ENCODE data around the gene HSPB6. TPM values are rescaled to one million over a fixed set of nuclear protein-coding genes. Genes with fewer than 3 reads are reported as not detected.

HSPB6 gene
- polyA plus RNA-seq, 1 of the 3 experiments (the other 2 are of a cell fraction) = 0.43 TPM

DNA sequence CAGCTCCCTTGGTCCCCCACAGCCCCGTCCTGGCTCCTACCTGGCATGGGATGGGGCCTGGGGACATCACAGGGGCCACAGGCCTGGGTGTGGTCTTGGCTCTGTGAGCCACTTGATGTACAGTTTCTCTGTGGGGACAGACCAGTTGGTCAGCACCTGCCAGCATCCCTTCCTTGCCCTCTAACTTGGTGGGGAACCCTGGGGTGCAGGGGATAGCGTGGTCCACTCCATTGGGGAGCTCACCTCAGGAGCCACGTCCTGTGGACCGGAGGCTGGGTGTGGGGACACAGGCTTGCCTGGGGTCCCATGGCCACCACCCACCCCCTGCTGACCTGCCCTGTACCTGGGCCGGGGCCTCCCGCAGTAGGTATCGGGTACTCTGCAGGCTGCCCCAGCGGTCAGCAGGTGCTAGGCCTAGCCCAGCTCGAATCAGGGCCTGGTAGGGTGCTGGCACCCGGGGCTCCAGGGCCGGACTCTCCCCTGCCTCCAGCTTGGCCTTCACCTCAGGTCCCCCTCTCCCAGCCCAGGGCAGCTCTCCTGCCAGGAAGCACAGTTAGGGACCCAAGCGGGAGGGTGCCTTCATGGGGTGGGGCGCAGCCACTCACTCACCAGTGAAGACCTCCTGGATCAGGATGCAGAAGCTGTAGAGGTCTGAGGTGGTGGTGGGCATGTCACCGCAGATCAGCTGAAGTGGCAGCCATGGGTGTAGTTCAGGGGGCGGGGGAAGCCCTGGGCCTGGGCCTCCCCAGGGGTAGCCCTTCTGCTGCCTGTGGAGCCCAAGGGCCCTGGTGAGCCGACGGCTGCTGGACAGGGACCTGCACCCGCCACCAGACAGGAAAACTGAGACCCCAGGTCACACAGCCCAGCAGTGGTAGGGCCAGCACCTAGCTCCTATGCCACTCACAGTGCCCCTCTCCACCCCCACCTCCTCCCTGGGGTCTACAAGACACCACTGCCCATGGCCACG, 33.4 kb upstream of the HSPB6 start (continued):
- TF ChIP-seq EZH2phosphoT487 (IDR thresholded peaks at IDR 0.05; ENCODE audit: borderline replicate concordance, low read depth) = no peak

DNA sequence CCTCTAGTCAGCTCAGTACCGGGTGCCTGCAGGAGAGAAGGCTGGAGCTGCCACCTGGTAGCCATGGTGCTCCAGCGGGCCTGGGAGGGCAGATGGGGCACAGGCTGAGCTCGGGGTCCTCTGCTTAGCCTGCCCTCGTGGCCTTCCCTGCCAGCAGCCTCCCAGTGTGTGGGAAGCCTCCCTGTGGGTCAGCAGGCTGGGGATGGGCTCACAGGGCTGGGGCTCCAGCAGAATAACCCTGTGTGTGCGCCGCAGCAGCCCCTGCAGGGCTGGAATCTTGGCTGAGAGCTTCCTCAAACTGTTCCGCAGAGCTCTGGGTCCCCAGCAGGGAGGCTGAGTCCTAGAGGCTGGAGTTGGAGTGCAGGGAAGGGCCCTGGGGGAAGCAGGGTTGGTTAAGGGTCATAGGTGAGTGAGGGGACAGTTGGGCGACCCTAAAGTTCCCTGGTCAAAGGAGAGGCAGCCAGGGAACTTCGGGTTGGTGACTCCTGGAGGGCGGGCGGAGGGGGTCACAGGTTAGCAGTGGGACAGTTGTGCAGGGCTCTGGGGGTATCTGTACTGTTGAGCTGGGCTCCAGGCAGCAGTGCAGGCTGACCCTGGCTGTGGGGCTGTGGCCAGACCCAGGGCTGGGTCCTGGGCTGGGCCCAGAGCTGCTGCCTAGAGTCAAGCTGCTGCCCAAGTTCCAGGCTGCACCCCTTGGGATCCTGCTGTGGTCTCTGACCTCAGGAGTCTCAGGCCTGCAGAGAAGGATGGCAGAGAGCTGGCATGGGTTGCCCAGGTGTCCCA, 32.6 kb upstream of the HSPB6 start:
- Histone ChIP-seq H3K27me3 (ENCODE audit: insufficient read depth) (no peaks in the 10 kb centered on the region), H3K4me2 (no peak overlapping the region), H3K9me2 (no peaks in the 10 kb centered on the region), H3K79me2 (ENCODE audit: insufficient read depth) (no peaks in the 10 kb centered on the region), H2AFZ (ENCODE audit: low read depth) (no peak overlapping the region), H3K9me3 (no peaks in the 10 kb centered on the region), H3K4me3 (ENCODE audit: low read depth in 2 of 2, low read length in 1 of 2) (no peak overlapping the region), H3K9ac (no peak overlapping the region), H3F3A (replicated peaks; ENCODE audit: insufficient read depth) (no peaks in the 10 kb centered on the region), H4K20me1 (ENCODE audit: insufficient read depth) (no peaks in the 10 kb centered on the region), H3K27ac (ENCODE audit: low read depth in 2 of 2, low read length in 1 of 2) (no peak overlapping the region), H3K4me1 (ENCODE audit: control insufficient read depth in 1 of 2, insufficient read depth in 2 of 2, low read depth in 1 of 2, low read length in 1 of 2) (no peaks in the 10 kb centered on the region), H3K36me3 (replicated peaks in 1 of 2; ENCODE audit: control insufficient read depth in 1 of 2, insufficient read depth in 2 of 2, low read length in 1 of 2) (peaks cover 0 to 3% of the 10 kb centered on the region in 2 experiments)
- POLR2A ChIA-PET = no interaction called here
- CTCF ChIA-PET = no interaction called here
- WGBS (ENCODE audit: low lambda C conversion rate) = 68% methylated on average over 8 of the region's 11 CpGs
- TF ChIP-seq POLR2AphosphoS5 (IDR thresholded peaks at IDR 0.05; ENCODE audit: low read depth, low read length) (no peak), FOXM1 (IDR thresholded peaks at IDR 0.05; ENCODE audit: low read depth) (no peak), RCOR1 (IDR thresholded peaks at IDR 0.05; ENCODE audit: low read length) (no peak), JUND (IDR thresholded peaks at IDR 0.05) (no peak), EZH2phosphoT487 (IDR thresholded peaks at IDR 0.05; ENCODE audit: borderline replicate concordance, low read depth) (no peak), FOSL2 (IDR thresholded peaks at IDR 0.05; ENCODE audit: borderline replicate concordance, low read depth) (no peak), ELF1 (IDR thresholded peaks at IDR 0.05) (no peak), NRF1 (IDR thresholded peaks at IDR 0.05; ENCODE audit: low read depth, low read length) (no peak), GATA2 (CRISPR knock-in tag; IDR thresholded peaks at IDR 0.05) (no peak), TCF12 (IDR thresholded peaks at IDR 0.05) (no peak), TEAD4 (IDR thresholded peaks at IDR 0.05; ENCODE audit: borderline replicate concordance, insufficient read depth) (no peak), EP300 (IDR thresholded peaks at IDR 0.05; ENCODE audit: borderline replicate concordance in 1 of 2, low read depth in 1 of 2, low read length in 1 of 2) (no peak), TAF1 (IDR thresholded peaks at IDR 0.05; ENCODE audit: borderline replicate concordance, low read depth, low read length) (no peak), SIN3A (IDR thresholded peaks at IDR 0.05; ENCODE audit: borderline replicate concordance, low read depth, low read length) (no peak), NFIC (IDR thresholded peaks at IDR 0.05; ENCODE audit: borderline replicate concordance) (no peak)
- TF ChIP-seq, protein P1, sequence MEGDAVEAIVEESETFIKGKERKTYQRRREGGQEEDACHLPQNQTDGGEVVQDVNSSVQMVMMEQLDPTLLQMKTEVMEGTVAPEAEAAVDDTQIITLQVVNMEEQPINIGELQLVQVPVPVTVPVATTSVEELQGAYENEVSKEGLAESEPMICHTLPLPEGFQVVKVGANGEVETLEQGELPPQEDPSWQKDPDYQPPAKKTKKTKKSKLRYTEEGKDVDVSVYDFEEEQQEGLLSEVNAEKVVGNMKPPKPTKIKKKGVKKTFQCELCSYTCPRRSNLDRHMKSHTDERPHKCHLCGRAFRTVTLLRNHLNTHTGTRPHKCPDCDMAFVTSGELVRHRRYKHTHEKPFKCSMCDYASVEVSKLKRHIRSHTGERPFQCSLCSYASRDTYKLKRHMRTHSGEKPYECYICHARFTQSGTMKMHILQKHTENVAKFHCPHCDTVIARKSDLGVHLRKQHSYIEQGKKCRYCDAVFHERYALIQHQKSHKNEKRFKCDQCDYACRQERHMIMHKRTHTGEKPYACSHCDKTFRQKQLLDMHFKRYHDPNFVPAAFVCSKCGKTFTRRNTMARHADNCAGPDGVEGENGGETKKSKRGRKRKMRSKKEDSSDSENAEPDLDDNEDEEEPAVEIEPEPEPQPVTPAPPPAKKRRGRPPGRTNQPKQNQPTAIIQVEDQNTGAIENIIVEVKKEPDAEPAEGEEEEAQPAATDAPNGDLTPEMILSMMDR (IDR thresholded peaks at IDR 0.05) = no peak
- no peak for DNase-seq

All from SK-N-SH (cell line).